IPS DF 6.9 (cell line): ENCODE data around the gene GNAO1.
"Not testable (repeated sequence)": the region's sequence is repeated elsewhere in the genome, so short reads cannot be mapped to it uniquely, and the experiment has no call there.

Experiments
- DNase-seq: peaks from one replicate; pipeline ENCODE4 v3.0.0-alpha.2; 2013; ENCODE audit warnings: low read depth, low spot score
- H3K27ac ChIP-seq: one replicate; pipeline ENCODE4 v1.5.1; 2013; ENCODE audit warnings: low read length, control low read depth
- H3K27me3 ChIP-seq: 2 replicates; pipeline ENCODE4 v1.6.1; 2013; ENCODE audit warnings: mild to moderate bottlenecking, low read length; ENCODE audit not compliant: control insufficient read depth, insufficient read depth
- H3K36me3 ChIP-seq: 2 replicates; pipeline ENCODE4 v1.6.1; 2013; ENCODE audit warnings: low read length; ENCODE audit not compliant: control insufficient read depth, insufficient read depth
- H3K4me1 ChIP-seq: 2 replicates; pipeline ENCODE4 v1.6.1; 2013; ENCODE audit warnings: low read length; ENCODE audit not compliant: control insufficient read depth, insufficient read depth
- H3K4me3 ChIP-seq: 2 replicates; pipeline ENCODE4 v1.5.1; 2013; ENCODE audit warnings: mild to moderate bottlenecking, low read length
- H3K9me3 ChIP-seq: 2 replicates; pipeline ENCODE4 v1.6.1; 2013; ENCODE audit warnings: low read length, inconsistent platforms; ENCODE audit not compliant: control insufficient read depth, insufficient read depth
- WGBS: extraction: QIAGEN DNeasy Blood & Tissue Kit; methylation state at CpG from one replicate; pipeline ENCODE4 v1.1.7; 2013; ENCODE audit warnings: mixed read lengths, missing lambda C conversion rate; ENCODE audit not compliant: insufficient read length, insufficient coverage; 5-methylcytosine and 5-hydroxymethylcytosine counted together

The GNAO1 gene

GRCh38 chr16:56372013-56372634 lies 180.8 kb downstream of the GNAO1 start:
- H3K36me3 ChIP-seq, result peaks cover 2% of the 10 kb centered on the region; the same call in 1 of the 2 replicates
- H3K27me3 ChIP-seq, result no peaks in the 10 kb centered on the region
- no peak overlapping the region for H3K27ac ChIP-seq
- no peak for DNase-seq
- H3K4me1 ChIP-seq, result no peaks in the 10 kb centered on the region
- no peaks in the 10 kb centered on the region for H3K9me3 ChIP-seq
- no peak overlapping the region for H3K4me3 ChIP-seq
- 100% methylated on average over 2 of the region's 7 CpGs for WGBS

GRCh38 chr16:56373003-56373402 lies 181.7 kb downstream of the GNAO1 start:
- no peaks in the 10 kb centered on the region for H3K4me1 ChIP-seq
- no peaks in the 10 kb centered on the region for H3K36me3 ChIP-seq
- H3K4me3 ChIP-seq, result no peak overlapping the region
- H3K27ac ChIP-seq, result no peak overlapping the region
- WGBS, result no CpG with 5 or more reads among the region's 4 CpGs
- H3K9me3 ChIP-seq, result no peaks in the 10 kb centered on the region
- DNase-seq, result no peak
- H3K27me3 ChIP-seq, result no peaks in the 10 kb centered on the region

- not testable (repeated sequence) for DNase-seq, H3K9me3 ChIP-seq, H3K27ac ChIP-seq, H3K4me1 ChIP-seq, H3K27me3 ChIP-seq, H3K36me3 ChIP-seq, H3K4me3 ChIP-seq
- no CpG with 5 or more reads among the region's 6 CpGs for WGBS
These were observed 184.5 kb downstream of the GNAO1 start for GRCh38 chr16:56375792-56376191.

- DNase-seq, H3K4me3 ChIP-seq, H3K27me3 ChIP-seq, H3K9me3 ChIP-seq, H3K27ac ChIP-seq, H3K4me1 ChIP-seq, H3K36me3 ChIP-seq: not testable (repeated sequence)
- WGBS, result no CpG with 5 or more reads among the region's 6 CpGs
These were observed 187.8 kb downstream of the GNAO1 start for GRCh38 chr16:56379044-56379443.

GRCh38 chr16:56380778-56381485 lies 189.6 kb downstream of the GNAO1 start:
- H3K4me1 ChIP-seq, H3K9me3 ChIP-seq, DNase-seq, H3K4me3 ChIP-seq, H3K27ac ChIP-seq, H3K27me3 ChIP-seq, H3K36me3 ChIP-seq: not testable (repeated sequence)
- WGBS, result no CpG with 5 or more reads among the region's 3 CpGs

GRCh38 chr16:56382459-56382858 lies 191.2 kb downstream of the GNAO1 start:
- H3K4me3 ChIP-seq, result no peak overlapping the region
- WGBS, result no CpG with 5 or more reads among the region's 4 CpGs
- H3K4me1 ChIP-seq, result no peaks in the 10 kb centered on the region; the same call in 1 of the 2 replicates
- H3K27ac ChIP-seq, result no peak overlapping the region
- H3K27me3 ChIP-seq, result no peaks in the 10 kb centered on the region
- DNase-seq, result no peak
- H3K9me3 ChIP-seq, result no peaks in the 10 kb centered on the region; the same call in 1 of the 2 replicates
- H3K36me3 ChIP-seq, result no peaks in the 10 kb centered on the region

- Histone ChIP-seq H3K9me3 (no peaks in the 10 kb centered on the region; the same call in 1 of the 2 replicates), H3K27ac (no peak overlapping the region), H3K4me3 (no peak overlapping the region), H3K36me3 (no peaks in the 10 kb centered on the region), H3K27me3 (no peaks in the 10 kb centered on the region), H3K4me1 (no peaks in the 10 kb centered on the region; the same call in 1 of the 2 replicates)
- WGBS, result no CpG with 5 or more reads among the region's 5 CpGs
- no peak for DNase-seq
These were observed 191.6 kb downstream of the GNAO1 start for GRCh38 chr16:56382901-56383355.

- no peak for DNase-seq
- no peaks in the 10 kb centered on the region; the same call in 1 of the 2 replicates for H3K36me3 ChIP-seq
These were observed 192.9 kb downstream of the GNAO1 start for GRCh38 chr16:56384074-56384721.

GRCh38 chr16:56387396-56387795 lies 196.1 kb downstream of the GNAO1 start:
- Histone ChIP-seq H3K27me3 (no peaks in the 10 kb centered on the region), H3K4me3 (no peak overlapping the region), H3K36me3 (no peaks in the 10 kb centered on the region; the same call in 1 of the 2 replicates), H3K4me1 (no peaks in the 10 kb centered on the region), H3K9me3 (no peaks in the 10 kb centered on the region), H3K27ac (no peak overlapping the region)
- no peak for DNase-seq
- no CpG with 5 or more reads among the region's 3 CpGs for WGBS

More at GRCh38 chr16:56384074-56384721, 192.9 kb downstream of the GNAO1 start:
- Histone ChIP-seq H3K4me3 (no peak overlapping the region), H3K27me3 (no peaks in the 10 kb centered on the region), H3K4me1 (no peaks in the 10 kb centered on the region; the same call in 1 of the 2 replicates), H3K27ac (no peak overlapping the region), H3K9me3 (no peaks in the 10 kb centered on the region; the same call in 1 of the 2 replicates)
- WGBS, result no CpG with 5 or more reads among the region's 4 CpGs

GRCh38 chr16:56388209-56388608 lies 196.9 kb downstream of the GNAO1 start:
- Histone ChIP-seq H3K9me3 (no peaks in the 10 kb centered on the region), H3K36me3 (no peaks in the 10 kb centered on the region; the same call in 1 of the 2 replicates), H3K4me3 (no peak overlapping the region), H3K4me1 (no peaks in the 10 kb centered on the region), H3K27ac (no peak overlapping the region), H3K27me3 (no peaks in the 10 kb centered on the region)
- DNase-seq, result no peak
